HG03139 (cell line): ENCODE measurements around the gene MBNL1.

ENCODE experiments used
- ATAC-seq: cut with Tn5 transposase; IDR thresholded peaks from one replicate; pipeline ENCODE4 v1.9.1; 2021; ENCODE audit not compliant: unreplicated experiment

The MBNL1 gene

GRCh38 chr3:152295344-152295743 lies 26.6 kb downstream of the MBNL1 start:
- ATAC-seq, result no peak

GRCh38 chr3:152295806-152296205 lies 27.1 kb downstream of the MBNL1 start:
- ATAC-seq, result no peak

- no peak for ATAC-seq
Measured at GRCh38 chr3:152296382-152296781, 27.7 kb downstream of the MBNL1 start.

DNA sequence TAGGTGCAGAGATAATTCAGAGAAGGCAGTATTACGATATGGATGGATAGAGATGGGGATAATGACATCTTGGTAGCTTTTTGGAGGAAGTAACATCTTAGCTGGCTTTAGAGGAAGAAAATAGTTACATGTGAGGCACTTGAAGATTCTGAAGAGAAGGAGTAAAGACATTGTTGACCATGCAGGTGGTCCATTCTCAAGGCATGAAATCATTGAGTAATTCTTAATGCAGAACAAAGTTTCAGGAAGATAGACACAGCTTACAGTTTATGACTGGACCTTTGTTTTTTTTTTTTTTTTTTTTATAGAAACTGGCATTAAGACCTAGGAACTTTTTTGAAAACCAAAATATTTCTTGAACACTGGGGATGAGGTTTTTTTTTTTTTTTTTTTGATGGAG lies 28.2 kb downstream of the MBNL1 start:
- ATAC-seq, result no peak

DNA sequence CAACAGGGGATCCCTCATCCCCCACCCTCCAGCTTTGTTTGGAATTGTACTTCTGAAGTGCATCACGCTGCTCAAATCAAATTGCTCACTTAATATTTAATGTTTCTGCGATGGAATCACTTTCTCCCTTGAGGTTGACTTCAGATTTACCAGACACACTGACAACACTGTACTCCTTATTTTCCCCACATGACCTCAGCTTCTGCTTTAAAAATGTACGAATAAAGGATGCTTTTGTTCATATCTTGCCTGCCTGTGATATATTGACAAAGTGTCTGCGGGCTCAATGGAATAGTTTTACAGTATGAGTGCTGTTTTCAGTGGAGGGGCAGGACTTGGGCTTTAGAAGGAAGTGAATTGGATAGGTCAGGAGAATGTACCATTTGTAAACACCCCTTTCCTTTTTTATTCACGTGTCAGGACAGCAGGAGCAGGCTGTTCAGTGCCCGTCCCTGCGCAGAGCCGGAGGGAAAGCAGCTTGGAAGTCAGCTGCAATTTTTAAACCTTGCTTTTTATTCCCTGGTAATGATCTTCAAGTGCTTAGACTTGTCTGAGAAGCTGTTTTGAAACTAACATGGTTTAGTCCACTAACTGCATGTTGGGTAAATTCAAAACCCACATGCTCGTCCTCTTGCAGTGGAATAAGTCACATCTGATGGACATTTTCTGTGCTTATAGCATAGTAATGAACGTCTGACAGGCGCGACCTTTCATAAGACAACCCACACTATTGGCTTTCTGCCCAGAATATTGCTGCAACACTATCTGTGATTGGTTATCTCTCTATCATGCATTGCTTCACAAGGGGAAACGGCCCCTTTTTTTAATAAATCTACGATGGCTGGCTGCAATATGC lies 29.9 kb downstream of the MBNL1 start:
- ATAC-seq, result no peak

GRCh38 chr3:152299249-152299976 lies 30.7 kb downstream of the MBNL1 start:
- no peak for ATAC-seq

DNA sequence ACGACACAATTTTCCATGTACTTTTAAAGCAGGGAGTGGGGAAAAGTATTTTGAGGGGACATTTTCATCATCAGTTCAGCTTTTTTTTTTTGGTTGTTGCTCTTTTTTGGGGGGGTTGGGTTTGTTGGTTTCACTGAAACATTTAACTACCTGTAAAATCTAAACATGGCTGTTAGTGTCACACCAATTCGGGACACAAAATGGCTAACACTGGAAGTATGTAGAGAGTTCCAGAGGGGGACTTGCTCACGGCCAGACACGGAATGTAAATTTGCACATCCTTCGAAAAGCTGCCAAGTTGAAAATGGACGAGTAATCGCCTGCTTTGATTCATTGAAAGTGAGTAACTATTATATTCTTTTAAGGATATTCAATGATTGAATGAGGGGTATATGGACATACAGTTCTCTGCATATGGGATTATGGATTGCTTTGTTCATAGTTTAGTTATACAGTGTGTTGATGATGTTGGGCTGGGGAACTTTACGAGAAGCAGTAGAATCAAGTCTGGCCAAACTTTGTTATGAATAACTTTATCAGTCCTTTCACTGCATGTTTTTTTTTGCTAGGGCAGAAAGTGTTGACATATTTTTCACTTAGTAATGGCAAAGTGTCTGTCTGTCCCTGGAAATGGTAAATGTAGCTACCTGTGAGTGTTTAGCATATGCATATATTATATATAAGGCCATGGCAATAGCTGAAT lies 31.5 kb downstream of the MBNL1 start:
- no peak for ATAC-seq

- ATAC-seq, result no peak
Measured at GRCh38 chr3:152301745-152302181, 33.0 kb downstream of the MBNL1 start.

GRCh38 chr3:152302521-152303021 lies 33.8 kb downstream of the MBNL1 start:
- ATAC-seq, result peak; percentile 66

DNA sequence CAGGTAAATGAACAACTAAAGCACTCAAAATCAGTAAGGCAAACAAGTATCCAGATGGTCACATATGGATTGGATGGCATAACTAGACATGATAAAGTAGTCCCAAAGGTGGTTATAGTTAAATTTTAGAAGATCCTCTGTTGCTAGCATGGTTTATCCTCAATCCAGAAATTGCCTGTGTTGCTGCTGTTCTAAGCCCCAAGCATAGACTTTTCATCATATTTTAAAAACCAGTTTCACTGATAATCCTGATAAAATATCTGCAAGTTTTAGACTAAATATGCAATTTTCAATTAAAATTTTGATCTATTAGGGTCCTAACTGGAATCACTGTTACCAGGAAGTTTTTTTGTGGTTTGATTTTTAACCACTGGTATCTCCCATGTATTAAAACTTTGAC lies 35.4 kb downstream of the MBNL1 start:
- ATAC-seq, result no peak

- ATAC-seq, result no peak
Measured at GRCh38 chr3:152305075-152305474, 36.3 kb downstream of the MBNL1 start.

DNA sequence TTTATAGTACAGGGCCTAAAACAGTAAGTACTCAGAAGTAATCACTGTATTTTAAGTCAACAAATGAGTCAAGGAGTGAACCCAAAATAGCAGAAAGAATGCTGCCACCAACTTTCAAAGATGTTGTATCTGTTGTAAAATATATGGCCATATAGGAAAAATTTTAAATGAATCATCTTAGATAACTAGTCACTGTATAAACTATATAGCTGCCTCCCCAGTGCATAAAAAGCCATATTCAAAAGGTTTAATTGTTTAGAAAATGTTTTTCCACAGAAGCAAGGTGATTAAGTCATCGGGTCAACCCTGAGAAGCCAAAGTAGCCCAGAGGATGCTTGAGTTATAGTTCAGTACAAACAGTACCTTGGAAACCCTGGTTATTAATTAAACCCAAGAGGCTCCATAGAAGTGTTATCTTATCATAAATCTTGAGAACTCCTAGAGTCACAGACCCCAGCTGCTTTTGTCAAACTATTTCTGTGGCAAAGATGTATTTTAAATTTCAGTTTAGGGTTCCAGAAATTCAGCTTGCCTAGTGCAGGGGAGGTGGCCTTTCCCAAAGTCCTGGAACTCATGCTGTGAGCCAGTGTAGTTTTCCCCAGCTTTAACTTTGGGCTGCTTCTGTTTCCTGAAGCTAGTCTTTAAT lies 39.2 kb downstream of the MBNL1 start:
- ATAC-seq, result no peak

DNA sequence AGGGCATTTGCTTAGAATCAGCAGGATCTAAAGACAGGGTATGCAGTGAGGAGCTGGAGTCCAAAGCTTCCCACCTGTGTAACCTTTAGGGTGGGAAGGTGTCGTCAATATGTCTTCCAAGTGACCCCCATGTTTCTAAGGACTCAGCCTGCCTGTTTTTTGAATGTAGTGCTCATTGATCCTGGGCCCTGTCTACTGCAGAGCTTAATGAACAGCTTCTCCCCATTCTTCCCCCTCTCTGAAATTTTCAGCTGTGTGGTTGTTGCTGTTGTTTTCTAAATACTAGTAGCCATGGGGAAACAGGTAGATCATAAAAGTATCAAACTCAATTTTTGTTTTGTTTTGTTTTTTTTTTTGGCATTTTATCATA lies 39.7 kb downstream of the MBNL1 start:
- no peak for ATAC-seq

DNA sequence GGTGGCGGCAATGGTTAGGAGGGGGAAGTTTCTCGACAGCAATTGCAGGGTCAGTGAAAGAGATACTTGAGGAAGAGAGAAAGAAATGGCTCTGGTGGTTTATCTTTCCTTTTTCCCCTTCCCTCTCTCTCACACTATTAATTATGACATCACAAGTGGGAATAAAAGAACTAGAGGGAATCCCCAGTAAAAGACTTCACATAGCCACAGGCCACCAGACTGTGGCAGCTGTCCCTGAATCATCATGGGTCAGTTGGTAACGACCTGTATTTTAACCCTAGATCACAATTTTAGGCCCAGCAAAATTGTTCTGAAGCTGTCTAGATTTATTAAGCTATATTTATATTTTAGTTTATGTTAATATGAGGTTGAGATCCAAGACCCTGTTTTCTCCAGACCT lies 40.3 kb downstream of the MBNL1 start:
- ATAC-seq, result no peak

DNA sequence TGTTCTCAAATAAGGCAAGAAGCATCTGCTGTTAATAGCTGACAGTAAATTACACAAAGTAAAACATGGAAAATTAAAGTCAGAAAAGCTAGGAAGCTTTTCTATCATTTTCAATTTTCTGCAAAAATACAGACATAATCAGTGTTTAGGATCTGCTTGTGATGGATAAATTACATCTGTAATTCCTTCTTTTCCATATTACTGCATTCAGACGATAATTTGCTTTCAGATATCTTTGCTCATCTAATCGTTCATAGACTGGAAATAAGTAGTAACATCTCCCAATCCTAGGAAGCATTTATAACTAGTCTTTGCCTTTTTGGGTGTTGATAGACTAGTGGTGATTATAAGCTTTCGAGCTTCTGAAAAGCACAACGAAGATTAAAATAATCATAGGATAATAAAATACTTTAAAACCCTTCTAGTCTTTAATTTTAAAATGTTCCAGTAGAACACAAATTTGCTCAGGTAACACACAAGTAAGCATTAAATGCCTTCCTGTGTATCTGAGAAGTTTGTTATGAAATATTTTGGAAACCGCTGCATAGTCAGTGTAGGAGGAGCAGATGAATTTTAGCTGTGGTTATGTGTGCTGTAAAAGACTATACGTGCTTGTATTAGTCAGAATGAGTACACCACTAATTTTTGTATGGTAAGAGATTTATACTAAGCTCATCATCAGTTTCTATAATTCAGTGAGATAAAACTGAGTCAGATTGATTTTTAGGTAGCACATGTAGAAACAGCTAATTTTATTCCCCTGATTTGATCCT lies 41.0 kb downstream of the MBNL1 start:
- ATAC-seq, result no peak

GRCh38 chr3:152313430-152313829 lies 44.7 kb downstream of the MBNL1 start:
- no peak for ATAC-seq

DNA sequence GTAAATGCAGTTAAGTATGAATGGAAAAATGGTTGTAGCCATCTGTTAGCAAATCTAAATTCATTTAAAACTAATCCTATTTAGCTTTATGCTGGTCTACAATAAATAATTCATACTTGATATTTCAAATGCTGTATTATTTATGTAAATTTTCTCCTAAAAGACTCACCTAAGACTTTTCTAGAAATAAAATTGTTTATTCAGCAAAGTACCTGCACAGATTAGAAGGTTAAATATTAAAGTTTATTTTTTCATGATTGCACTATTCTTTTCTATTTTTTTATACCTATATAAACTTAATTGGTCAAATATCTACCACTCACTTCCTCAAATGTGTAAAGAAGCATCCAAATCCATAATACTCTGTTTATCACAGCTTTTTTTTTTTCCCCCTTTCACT lies 45.2 kb downstream of the MBNL1 start:
- no peak for ATAC-seq

DNA sequence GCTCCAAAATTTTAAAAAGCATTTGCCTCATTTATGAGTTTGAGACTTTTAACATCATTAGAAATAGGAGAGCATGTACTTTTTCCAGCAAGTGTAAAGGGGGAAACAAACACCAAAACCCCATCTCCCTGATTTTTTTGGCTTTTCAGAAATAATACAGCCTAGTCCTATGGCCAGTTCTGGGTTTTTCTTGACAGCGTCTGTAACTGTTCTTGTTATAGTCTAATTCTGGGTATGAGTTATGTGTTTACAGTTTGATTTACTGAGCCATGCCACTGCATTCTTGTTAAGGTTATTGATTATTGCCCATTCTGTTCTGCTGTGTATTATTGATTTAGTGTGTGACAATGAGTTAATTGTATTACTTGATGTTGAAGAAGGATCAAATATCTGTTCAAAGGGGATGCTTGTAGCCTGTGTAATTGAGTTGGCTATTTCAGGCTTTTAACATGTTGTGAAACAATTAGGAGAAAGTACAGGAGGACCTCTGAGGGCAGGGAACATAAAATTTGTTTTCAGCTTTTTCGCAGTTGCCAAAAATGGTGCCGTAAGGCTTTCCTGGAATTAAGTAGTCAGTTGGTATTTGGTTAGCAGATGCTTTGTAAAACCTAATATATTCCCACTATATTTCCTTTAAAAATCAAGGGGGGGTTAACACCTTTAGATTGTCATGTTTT lies 46.1 kb downstream of the MBNL1 start:
- ATAC-seq, result no peak

DNA sequence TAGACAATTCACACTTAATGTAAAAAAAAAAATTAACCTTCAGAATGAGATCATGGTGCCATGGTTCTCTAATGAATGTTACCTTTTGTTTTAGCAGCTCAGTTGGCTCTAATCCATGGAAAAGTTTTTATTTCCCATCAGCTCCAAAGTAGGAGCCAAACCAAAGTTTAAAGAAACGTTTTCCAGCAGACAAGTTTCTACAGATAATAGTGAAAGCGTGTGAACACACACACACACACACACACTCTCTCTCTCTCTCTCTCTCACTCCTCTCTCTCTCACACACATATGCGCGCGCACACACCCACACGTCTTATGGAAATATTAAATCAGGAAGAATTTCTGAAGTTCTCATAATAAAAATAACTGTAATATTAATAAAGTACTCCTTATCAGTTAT lies 46.9 kb downstream of the MBNL1 start:
- ATAC-seq, result no peak

DNA sequence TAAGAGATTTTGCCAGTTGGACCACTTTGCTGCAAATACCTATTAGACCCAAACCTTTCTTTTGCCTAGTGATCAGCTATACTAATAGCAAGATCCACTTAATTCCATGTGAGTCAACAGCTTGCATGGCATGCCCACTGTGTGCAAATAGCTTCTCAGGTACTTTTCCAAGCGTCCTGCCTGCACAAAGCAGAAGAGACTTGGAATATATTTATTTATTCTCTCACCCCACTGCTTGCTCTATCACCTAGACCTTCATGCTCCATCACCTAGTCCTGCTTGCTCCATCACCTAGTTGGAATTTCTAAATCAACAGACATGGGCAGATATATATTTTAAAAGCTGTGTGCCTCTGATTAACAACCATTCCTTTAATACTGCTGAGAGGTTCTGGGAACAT lies 47.6 kb downstream of the MBNL1 start:
- no peak for ATAC-seq
